Natural killer cell (primary cell): ENCODE data around the gene ALOX5. TPM values are rescaled to one million over a fixed set of nuclear protein-coding genes. Genes with fewer than 3 reads are reported as not detected.
"Not testable (repeated sequence)": the region's sequence is repeated elsewhere in the genome, so short reads cannot be mapped to it uniquely, and the experiment has no call there.

ENCODE experiments used
- ATAC-seq, 3 donors: fragments of 150-1000 bp in 2 of 3; fragments of 200-7000 bp in 1 of 3; cut with Tn5 transposase; 1 replicate in 1 of 3; 2 replicates in 2 of 3; pipeline ENCODE4 v1.10.0; 2021; ENCODE audit warnings: mild to moderate bottlenecking in 2 of 3, moderate library complexity in 2 of 3
- DNase-seq, 2 donors: peaks; one replicate each; pipeline versions ENCODE4 v3.0.0 to v3.0.0-alpha.2; 2013 to 2021; ENCODE audit warnings: mixed read lengths in 1 of 2
- H3K27ac ChIP-seq: one replicate; pipeline ENCODE4 v1.5.1; 2013; ENCODE audit warnings: mild to moderate bottlenecking, low read length
- H3K27me3 ChIP-seq: one replicate; pipeline ENCODE4 v1.6.1; 2013; ENCODE audit warnings: low read length; ENCODE audit not compliant: control insufficient read depth, insufficient read depth
- H3K36me3 ChIP-seq: one replicate; pipeline ENCODE4 v1.6.1; 2013; ENCODE audit warnings: low read length; ENCODE audit not compliant: control insufficient read depth, insufficient read depth
- H3K4me1 ChIP-seq: one replicate; pipeline ENCODE4 v1.6.1; 2013; ENCODE audit warnings: low read length; ENCODE audit not compliant: control insufficient read depth, insufficient read depth
- H3K4me3 ChIP-seq: one replicate; pipeline ENCODE4 v1.5.1; 2013; ENCODE audit warnings: low read length
- H3K9me3 ChIP-seq: one replicate; pipeline ENCODE4 v1.6.1; 2013; ENCODE audit warnings: low read length; ENCODE audit not compliant: control insufficient read depth, insufficient read depth
- H3K27ac Mint-ChIP-seq, 2 donors: one replicate each; pipeline ENCODE4 v1.8.0; 2022; ENCODE audit warnings: mild to moderate bottlenecking in 2 of 2, mixed read lengths in 2 of 2, moderate library complexity in 1 of 2
- H3K27me3 Mint-ChIP-seq, 2 donors: one replicate each; pipeline ENCODE4 v1.8.0; 2022; ENCODE audit warnings: low read depth in 2 of 2, mixed read lengths in 2 of 2
- H3K36me3 Mint-ChIP-seq: one replicate; pipeline ENCODE4 v1.8.0; 2022; ENCODE audit warnings: mixed read lengths
- H3K4me1 Mint-ChIP-seq, 2 donors: one replicate each; pipeline ENCODE4 v1.8.0; 2022; ENCODE audit warnings: mixed read lengths in 2 of 2
- H3K4me3 Mint-ChIP-seq: one replicate; pipeline ENCODE4 v1.8.0; 2022; ENCODE audit warnings: mild to moderate bottlenecking, moderate library complexity, mixed read lengths
- H3K9me3 Mint-ChIP-seq, 2 donors: one replicate each; pipeline ENCODE4 v1.8.0; 2022; ENCODE audit warnings: mixed read lengths in 2 of 2
- CTCF ChIP-seq: fragments of 200-600 bp; IDR thresholded peaks from one replicate; pipeline ENCODE4 v1.8.0; 2022; ENCODE audit warnings: antibody characterized with exemption
- WGBS: methylation state at CpG from one replicate; pipeline ENCODE4 v1.1.7; 2013; ENCODE audit warnings: missing lambda C conversion rate; ENCODE audit not compliant: insufficient coverage; 5-methylcytosine and 5-hydroxymethylcytosine counted together
- intact Hi-C: fragments of 100-400 bp; cut with micrococcal nuclease; formaldehyde crosslinking; loops from one replicate; pipeline ENCODE4 v1.14.2; 2022
- total RNA-seq, 4 donors: library from RNA; stranded (reverse); fragments of 120-200 nt in 1 of 4; gene quantifications; one replicate each; pipeline versions ENCODE4 v1.2.3 to v1.2.4, GENCODE V29; 2013 to 2022

Gene ALOX5
- total RNA-seq, 3 donors from 2014 or later (not counting 1 experiment from before 2014, with no cell fraction given) = 8.6 to 93.5 (median 12.4) TPM

GRCh38 chr10:45339894-45340293, 34.1 kb upstream of the ALOX5 start:
- Mint-ChIP-seq H3K27me3 (peaks cover 0 to 5% of the 10 kb centered on the region in 2 donors), H3K4me3 (no peak overlapping the region), H3K36me3 (no peaks in the 10 kb centered on the region), H3K27ac (no peak overlapping the region), H3K9me3 (no peaks in the 10 kb centered on the region), H3K4me1 (no peaks in the 10 kb centered on the region)
- 96% methylated on average over 1 of the region's 1 CpG for WGBS
- Histone ChIP-seq H3K36me3 (no peaks in the 10 kb centered on the region), H3K4me3 (no peak overlapping the region), H3K27me3 (no peaks in the 10 kb centered on the region), H3K27ac (no peak overlapping the region), H3K4me1 (no peaks in the 10 kb centered on the region), H3K9me3 (no peaks in the 10 kb centered on the region)
- intact Hi-C loops = no loop called here
- no peak for DNase-seq
- no peak for ATAC-seq
- TF ChIP-seq CTCF = no peak

GRCh38 chr10:45340420-45340819, 33.6 kb upstream of the ALOX5 start:
- H3K4me3 Mint-ChIP-seq, H3K9me3 ChIP-seq, intact Hi-C loops, H3K36me3 Mint-ChIP-seq, H3K4me1 Mint-ChIP-seq, DNase-seq, H3K36me3 ChIP-seq, H3K4me1 ChIP-seq, H3K27ac Mint-ChIP-seq, ATAC-seq, H3K9me3 Mint-ChIP-seq, H3K27me3 Mint-ChIP-seq, H3K4me3 ChIP-seq, H3K27me3 ChIP-seq, H3K27ac ChIP-seq: not testable (repeated sequence)
- 83% methylated on average over 2 of the region's 4 CpGs for WGBS

- H3K27me3 Mint-ChIP-seq, H3K36me3 Mint-ChIP-seq, ATAC-seq, H3K4me1 ChIP-seq, intact Hi-C loops, H3K27ac Mint-ChIP-seq, H3K9me3 Mint-ChIP-seq, H3K36me3 ChIP-seq, H3K4me3 Mint-ChIP-seq, H3K27ac ChIP-seq, H3K4me1 Mint-ChIP-seq, H3K27me3 ChIP-seq, H3K4me3 ChIP-seq, DNase-seq: not testable (repeated sequence)
- H3K9me3 ChIP-seq = peaks cover 10% of the 10 kb centered on the region
- 97% methylated on average over 24 of the region's 24 CpGs for WGBS
Observed at GRCh38 chr10:45346652-45347335, 27.2 kb upstream of the ALOX5 start.

- intact Hi-C loops, H3K4me1 Mint-ChIP-seq, H3K27ac Mint-ChIP-seq, H3K36me3 Mint-ChIP-seq, H3K36me3 ChIP-seq, H3K4me3 Mint-ChIP-seq, H3K27me3 Mint-ChIP-seq, ATAC-seq, H3K4me3 ChIP-seq, H3K4me1 ChIP-seq, DNase-seq, H3K9me3 Mint-ChIP-seq, H3K27ac ChIP-seq, H3K27me3 ChIP-seq: not testable (repeated sequence)
- WGBS = 95% methylated on average over 20 of the region's 20 CpGs
- H3K9me3 ChIP-seq = peaks cover 10% of the 10 kb centered on the region
Observed at GRCh38 chr10:45347464-45347863, 26.6 kb upstream of the ALOX5 start.

GRCh38 chr10:45348196-45348765, 25.7 kb upstream of the ALOX5 start:
- H3K27ac ChIP-seq, H3K36me3 Mint-ChIP-seq, H3K4me1 ChIP-seq, H3K36me3 ChIP-seq, intact Hi-C loops, H3K9me3 Mint-ChIP-seq, H3K27ac Mint-ChIP-seq, H3K27me3 Mint-ChIP-seq, H3K27me3 ChIP-seq, H3K4me1 Mint-ChIP-seq, H3K4me3 ChIP-seq, ATAC-seq, H3K4me3 Mint-ChIP-seq, DNase-seq: not testable (repeated sequence)
- WGBS = 94% methylated on average over 24 of the region's 31 CpGs
- H3K9me3 ChIP-seq = peaks cover 10% of the 10 kb centered on the region
